GM19099 (cell line): ENCODE measurements around the gene ATP6V1B1.

Source experiments
- POLR2A ChIP-seq: IDR thresholded peaks from 3 replicates; pipeline ENCODE4 v1.6.1; 2011; ENCODE audit warnings: low read depth; ENCODE audit not compliant: insufficient read length; ENCODE audit errors: extremely low read depth

ATP6V1B1 gene

GRCh38 chr2:70896765-70897202, 38.9 kb upstream of the ATP6V1B1 start:
- TF ChIP-seq POLR2A, result no peak

DNA sequence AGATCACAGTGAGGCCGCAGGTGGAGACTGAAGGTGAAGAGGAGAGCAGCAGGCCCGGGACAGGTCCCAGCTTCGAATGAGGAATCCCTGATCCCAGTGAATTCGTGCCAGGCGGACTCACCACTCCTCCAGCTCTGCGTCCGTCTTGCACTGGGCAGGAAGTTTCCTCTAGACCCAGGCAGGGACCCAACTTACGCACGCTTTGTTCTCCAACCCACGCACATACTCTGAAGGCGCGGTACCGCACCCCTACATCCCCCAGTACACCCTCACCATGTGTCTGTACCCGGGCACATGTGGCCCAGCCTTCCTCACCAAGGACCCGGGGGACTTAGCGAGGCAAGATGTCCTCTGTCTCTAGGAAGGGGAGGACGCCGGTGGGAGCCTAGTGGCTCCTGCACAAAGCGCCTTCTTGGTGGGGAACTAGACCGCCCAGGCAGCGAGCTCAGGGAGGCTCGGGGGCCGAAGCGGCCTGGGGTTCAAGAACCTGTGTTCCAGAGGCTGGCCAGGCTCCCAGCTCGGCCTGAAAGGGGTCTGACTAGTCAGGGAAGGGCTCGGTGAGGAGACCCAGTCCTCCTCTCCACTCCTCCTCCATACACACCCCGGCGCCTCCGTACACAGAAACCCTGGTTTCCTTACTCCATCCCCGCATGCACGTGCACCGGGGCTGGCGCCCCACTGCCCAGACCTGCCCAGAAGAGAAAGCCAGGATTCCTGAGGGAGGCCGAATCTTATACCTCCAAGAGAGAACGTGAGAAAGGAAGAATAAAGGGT, 38.3 kb upstream of the ATP6V1B1 start:
- no peak for TF ChIP-seq POLR2A

- no peak for TF ChIP-seq POLR2A
Measured at GRCh38 chr2:70897977-70898226, 37.8 kb upstream of the ATP6V1B1 start.

DNA sequence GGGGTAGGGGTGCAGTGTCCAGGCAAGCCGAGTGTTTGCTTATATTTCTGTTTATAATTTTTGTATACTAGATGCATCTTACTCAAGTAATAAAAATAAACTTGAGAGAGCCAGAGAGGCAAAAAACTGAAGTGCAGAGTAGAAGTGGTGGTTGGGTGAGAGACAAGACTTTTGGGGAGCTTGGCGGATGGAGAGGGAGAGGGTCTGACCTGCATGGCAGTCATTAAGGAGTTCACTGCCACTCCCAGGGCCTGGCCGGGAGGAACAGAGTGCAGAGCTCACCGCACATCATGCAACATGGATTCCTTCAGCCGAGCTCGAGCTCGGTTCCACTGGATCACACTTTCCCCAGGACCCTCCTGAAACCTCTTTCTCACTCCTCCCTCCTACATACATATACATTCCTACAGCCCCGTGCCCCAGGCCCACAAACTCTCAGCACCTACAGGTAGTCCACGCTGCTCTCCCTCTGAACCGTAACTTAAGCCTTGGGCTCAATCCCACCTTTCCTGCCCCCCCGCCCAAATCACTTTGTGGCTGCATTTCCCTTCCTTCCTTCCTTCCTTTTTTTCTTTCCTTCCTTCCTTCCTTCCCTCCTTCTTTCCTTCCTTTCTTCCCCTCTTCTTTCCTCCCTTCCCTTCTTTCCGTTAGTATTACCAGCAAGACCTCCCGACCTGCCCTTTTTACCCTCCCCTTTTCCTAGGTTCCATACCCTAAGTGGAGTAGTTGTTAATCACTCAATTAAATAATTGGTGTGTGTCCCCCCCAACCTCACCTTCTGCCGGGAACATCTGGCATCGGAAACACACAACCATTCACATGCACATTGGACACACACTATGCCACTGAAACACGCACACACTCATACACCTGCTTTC, 37.1 kb upstream of the ATP6V1B1 start:
- TF ChIP-seq POLR2A, result no peak

DNA sequence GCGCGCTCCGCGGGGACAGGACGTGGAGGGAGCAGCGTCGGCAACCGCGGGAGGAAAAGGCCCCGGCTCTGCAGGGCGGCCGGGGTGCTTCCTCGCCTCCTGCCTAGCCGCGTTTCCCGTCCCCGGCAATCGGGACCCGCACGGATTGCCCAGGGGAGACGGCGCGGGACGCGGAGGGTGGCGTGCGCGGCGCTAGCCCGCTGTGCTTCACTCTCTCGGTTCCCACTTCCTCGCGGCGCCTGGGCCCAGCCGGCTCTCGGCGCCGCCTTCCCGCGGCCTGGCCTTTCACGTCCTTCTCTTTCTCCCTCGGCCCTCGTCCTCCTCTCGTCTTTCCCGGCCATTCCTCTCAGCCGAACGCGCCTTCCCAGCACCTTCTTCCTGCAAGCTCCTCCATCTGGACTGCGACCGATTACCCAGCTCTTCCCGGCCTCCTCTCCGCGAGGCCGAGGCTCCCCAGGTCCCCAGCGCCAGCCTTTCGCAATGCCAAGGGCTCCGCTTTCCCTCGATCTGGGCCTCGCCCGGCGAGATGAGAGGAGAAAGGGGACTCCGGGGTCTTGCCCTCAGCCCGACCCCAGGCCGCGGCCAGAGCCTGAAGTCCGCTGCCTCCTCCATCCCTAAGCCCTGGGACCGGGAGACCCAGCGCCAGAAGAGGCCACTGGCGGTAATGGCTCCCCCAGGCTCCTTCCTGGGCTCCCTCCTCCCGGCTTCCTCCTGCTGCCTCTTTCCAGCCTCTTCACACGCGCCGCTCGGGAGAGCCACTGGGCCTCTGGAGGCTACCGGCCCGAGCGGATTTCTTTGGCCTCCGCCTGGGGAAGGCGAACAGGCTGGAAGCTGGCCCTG, 34.3 kb upstream of the ATP6V1B1 start:
- no peak for TF ChIP-seq POLR2A

DNA sequence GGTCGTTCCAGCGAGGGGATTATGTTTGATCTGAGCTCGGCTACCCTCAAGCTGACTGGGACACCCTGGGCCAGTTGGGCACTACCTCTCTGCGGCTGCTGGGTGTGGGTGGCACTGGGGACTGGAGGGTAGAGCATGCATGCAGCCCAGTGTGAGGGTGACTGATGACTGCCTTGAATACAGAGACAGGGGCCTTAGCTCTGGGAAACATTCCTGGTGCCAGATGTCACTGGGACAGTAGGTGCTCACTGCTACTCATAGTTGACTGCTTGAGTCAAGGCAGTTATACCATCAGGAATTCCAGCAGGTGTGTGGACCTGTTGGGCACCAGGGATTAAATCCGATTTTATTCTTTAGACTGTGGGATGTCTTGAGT, 33.6 kb upstream of the ATP6V1B1 start:
- TF ChIP-seq POLR2A, result no peak

DNA sequence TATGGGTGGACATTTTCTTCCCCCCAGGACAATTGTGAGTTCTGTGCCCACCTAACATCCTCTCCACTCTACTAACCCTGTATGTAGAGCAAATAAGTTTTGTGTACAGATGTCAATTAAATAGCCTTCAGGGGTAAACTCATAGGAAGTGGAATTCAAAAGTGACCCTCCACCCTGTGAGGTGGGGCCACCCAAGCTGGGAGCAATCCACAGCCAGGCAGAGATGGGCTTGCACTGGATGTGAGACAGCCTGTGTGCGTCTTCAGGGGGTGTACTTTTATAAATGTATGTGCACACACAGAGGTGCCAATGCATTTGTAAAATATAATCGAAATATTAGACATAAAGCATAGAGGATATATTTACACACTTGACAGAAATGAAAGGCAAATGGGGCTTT, 33.1 kb upstream of the ATP6V1B1 start:
- TF ChIP-seq POLR2A, result no peak

DNA sequence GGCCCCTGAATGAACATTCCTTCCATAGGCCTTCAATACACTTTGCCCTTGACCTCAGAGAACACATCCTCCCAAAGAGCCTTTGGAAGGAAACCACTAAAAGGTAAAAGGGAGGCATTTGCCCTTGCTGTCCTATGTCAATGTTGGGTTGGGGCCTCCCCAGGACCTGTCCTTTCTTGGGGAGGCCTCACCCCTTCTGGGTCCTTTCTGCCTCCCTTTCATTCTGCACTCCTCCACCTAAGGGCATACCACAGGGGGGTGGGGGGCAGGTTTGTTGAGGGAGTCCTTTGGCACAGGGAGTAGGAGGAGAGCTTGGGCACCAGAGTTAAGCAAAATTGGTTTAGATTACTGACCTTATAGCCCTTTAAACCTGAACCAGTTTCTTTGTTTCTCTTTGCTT, 32.5 kb upstream of the ATP6V1B1 start:
- TF ChIP-seq POLR2A, result no peak

DNA sequence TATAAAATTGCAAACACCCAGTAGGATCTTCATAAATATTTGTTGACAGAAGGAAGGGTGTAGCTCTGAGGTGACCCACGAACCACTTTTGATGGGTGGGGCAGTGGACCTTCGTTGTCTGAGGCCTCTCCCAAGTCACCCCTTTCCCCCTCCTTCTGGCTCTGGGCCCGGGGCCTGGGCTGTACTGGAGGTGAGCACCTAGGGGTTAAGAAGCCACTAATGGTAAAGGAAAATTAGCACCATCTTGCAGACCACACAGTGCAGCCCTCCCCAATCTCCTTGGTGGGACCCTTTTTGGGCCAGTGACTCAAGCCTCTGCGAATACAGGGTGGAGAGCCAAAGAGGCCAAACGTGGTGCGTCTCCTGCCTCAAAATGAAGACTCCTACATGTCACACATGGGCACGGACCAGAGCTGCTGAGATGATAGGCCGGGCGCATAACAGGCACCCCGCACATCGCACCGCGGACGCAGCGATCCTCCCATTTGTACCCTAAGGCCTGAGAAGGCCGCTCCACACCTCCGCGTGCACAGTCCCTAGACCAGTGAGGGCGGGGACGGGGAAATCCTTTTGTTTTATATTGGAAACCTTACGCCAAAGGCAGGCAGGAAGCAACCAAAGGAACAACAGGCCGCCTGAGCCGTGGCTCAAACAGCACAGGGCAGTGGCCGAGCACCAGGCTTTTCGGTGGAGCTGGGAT, 31.9 kb upstream of the ATP6V1B1 start:
- no peak for TF ChIP-seq POLR2A

GRCh38 chr2:70904371-70905216, 31.1 kb upstream of the ATP6V1B1 start:
- no peak for TF ChIP-seq POLR2A

DNA sequence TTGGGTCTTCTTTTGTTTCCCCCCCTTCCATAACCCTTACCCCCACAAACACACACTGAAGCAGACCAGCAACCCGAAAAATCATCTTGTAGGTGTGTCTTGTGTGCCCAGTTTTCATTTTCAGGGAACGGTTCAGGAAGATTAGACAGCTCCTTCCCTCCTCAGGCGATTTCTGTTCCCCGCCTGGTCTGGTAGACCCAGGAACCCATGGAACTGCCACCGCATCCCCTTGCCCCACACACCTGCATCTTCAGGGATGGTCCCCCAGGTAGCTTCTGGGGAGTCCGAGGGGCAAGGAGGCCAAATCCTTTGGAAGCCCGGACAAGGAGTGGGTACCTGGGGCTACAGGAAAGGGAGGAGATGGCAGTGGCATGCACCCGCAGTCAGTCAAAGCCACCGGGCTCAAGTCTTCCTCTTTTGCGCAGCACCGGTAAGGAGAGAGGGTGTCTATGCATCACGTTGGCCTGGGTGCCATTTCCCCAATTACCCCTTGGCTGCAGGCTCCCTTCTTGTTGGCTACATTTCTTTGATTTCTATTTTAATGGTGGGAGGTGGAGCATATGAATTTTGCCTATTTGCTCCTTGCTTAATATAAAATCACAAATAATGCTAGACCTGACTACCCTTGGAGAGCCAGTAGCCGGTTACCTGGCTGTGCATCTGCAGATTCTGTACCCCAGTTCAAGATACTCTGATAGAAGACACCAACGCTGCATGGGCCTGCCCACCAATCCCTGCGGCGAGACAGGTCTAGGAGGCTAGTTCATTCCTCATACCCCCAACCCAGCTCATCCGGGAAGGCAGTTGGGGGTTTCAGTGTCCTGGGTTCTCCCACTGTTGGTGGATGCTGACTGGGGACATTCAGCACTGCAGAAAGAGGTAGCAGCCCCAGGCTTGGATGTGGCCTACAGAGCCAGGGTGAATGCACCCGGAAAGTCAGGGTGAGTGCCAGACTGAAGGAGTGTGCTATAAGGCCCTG, 30.0 kb upstream of the ATP6V1B1 start:
- no peak for TF ChIP-seq POLR2A

- no peak for TF ChIP-seq POLR2A
Measured at GRCh38 chr2:70906439-70907005, 29.2 kb upstream of the ATP6V1B1 start.
